Thymus (tissue), 11 donors: ENCODE measurements around the gene TCIRG1. TPM values are rescaled to one million over a fixed set of nuclear protein-coding genes. Genes with fewer than 3 reads are reported as not detected.
A peak's percentile ranks its signal among the peaks of the same experiment; 100 is the strongest.

Experiments
- DNase-seq, 9 donors: peaks; one replicate each; pipeline ENCODE4 v3.0.0-alpha.2; 2013; ENCODE audit warnings: low spot score in 9 of 9, low read depth in 6 of 9, missing footprints in 1 of 9
- H3K27ac ChIP-seq, 2 donors: one replicate each; pipeline ENCODE4 v1.5.1; 2013; ENCODE audit warnings: control low read depth in 1 of 2, low read depth in 1 of 2, low read length in 1 of 2, mild to moderate bottlenecking in 1 of 2, moderate library complexity in 1 of 2
- H3K27me3 ChIP-seq, 2 donors: one replicate each; pipeline ENCODE4 v1.5.1; 2013; ENCODE audit warnings: low read length in 1 of 2; ENCODE audit not compliant: control insufficient read depth in 2 of 2, insufficient read depth in 1 of 2
- H3K36me3 ChIP-seq, 2 donors: one replicate each; pipeline ENCODE4 v1.5.1; 2013; ENCODE audit warnings: low read length in 1 of 2, mild to moderate bottlenecking in 1 of 2, moderate library complexity in 1 of 2; ENCODE audit not compliant: control insufficient read depth in 2 of 2, insufficient read depth in 2 of 2
- H3K4me1 ChIP-seq, 2 donors: one replicate each; pipeline ENCODE4 v1.5.1; 2013; ENCODE audit warnings: low read length in 2 of 2; ENCODE audit not compliant: control insufficient read depth in 2 of 2, insufficient read depth in 2 of 2
- H3K4me3 ChIP-seq, 2 donors: one replicate each; pipeline ENCODE4 v1.5.1; 2013; ENCODE audit warnings: low read length in 2 of 2, control low read depth in 1 of 2, mild to moderate bottlenecking in 1 of 2
- H3K9me3 ChIP-seq, 2 donors: one replicate each; pipeline ENCODE4 v1.5.1; 2013; ENCODE audit warnings: low read length in 1 of 2, mild to moderate bottlenecking in 1 of 2; ENCODE audit not compliant: control insufficient read depth in 2 of 2, insufficient read depth in 1 of 2
- WGBS: extraction: QIAGEN DNeasy Blood & Tissue Kit; methylation state at CpG from one replicate; pipeline ENCODE4 v1.1.7; 2013; 5-methylcytosine and 5-hydroxymethylcytosine counted together
- polyA plus RNA-seq: library from polyadenylated mRNA; stranded (reverse); fragments of 200-250 nt; gene quantifications from one replicate; pipeline ENCODE4 v1.2.3, GENCODE V29; 2013
- total RNA-seq: library from RNA; stranded (reverse); fragments of 120-200 nt; gene quantifications from one replicate; pipeline ENCODE4 v1.2.4, GENCODE V29; 2013
- donor health status: healthy.

TCIRG1 gene
- total and polyA plus RNA-seq, 2 donors = 44.8 to 236 TPM

DNA sequence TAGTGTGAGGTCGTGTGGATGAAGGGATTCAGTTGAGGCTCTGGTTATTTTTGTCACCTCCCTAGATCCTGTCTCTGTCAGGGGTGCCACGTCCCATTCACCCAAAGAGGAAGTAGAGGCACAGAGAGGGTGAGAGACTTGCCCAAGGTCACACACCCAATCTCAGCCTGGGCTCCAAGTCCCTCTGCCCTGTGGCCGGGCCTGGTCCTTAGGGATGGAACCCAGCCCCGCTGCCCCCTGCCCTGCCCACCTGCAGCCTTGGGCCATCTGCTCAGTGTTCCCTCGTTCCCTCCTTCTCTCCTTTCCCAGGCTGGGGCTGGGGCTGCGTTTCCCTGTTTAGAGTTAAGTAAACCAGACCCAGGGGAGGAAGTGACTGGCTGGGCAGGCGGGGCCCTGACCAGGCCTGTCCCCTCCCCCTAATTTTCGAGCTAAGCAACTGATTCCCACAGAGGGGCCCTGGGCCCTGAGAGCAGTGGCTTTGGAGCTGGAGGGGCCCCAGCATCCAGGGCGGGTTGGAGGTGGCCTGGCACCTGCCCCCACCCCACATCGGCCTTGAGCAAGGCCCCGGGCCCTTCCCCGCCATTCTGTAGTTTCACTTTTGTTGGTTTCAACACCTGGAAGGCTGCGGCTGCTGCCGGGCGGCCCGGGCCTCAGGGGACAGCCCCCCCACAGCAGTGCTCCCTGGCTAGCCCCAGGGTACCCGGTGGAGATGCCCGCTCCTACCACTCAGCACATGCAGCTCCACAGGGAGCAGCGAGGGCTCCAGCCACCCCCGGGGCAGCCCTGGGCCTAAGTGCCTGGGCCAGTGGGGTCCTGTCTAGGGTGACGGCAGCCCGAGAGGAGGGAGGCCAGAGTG lies 1.5 kb downstream of the TCIRG1 start:
- peak overlapping the region; percentile 48 to 85 for H3K27ac ChIP-seq
- peak in 4 of 9 donors; percentile 34 to 76 (median 54) for DNase-seq

DNA sequence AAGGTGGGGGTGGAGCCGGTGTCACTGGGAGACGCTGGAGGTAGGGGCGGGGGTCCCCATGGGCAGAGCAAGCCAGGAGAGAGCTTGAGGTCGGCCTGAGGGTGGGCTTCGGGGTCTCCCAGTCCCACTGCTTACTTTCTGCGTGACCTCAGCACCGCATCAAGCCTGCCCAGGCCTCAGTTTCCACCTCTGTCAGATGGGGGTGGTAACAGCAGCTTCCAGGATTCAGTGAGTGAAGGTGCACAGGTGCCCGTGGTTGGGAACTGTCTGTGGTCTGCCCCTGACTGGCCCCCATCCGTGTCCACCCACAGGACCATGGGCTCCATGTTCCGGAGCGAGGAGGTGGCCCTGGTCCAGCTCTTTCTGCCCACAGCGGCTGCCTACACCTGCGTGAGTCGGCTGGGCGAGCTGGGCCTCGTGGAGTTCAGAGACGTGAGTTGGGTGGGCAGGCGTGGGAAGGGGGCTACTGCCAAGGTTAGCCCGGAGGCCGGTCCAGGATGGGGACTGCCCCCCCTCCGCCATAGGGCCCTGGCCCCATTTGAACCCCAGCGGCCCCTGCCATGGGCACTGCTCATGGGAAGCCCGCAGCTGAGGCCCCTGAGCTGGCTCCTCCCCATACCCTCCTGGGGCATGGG lies 2.2 kb downstream of the TCIRG1 start:
- H3K36me3 ChIP-seq = peaks cover 15 to 54% of the 10 kb centered on the region in 2 donors

More for the DNA sequence above, 1.5 kb downstream of the TCIRG1 start:
- peak overlapping the region; percentile 68 for H3K4me3 ChIP-seq
- no peaks in the 10 kb centered on the region for H3K27me3 ChIP-seq
- peaks cover 0 to 4% of the 10 kb centered on the region in 2 donors for H3K9me3 ChIP-seq
- H3K36me3 ChIP-seq = peaks cover 11 to 47% of the 10 kb centered on the region in 2 donors
- 9% methylated on average over 22 of the region's 22 CpGs for WGBS
- peaks cover 17 to 51% of the 10 kb centered on the region in 2 donors for H3K4me1 ChIP-seq

DNA sequence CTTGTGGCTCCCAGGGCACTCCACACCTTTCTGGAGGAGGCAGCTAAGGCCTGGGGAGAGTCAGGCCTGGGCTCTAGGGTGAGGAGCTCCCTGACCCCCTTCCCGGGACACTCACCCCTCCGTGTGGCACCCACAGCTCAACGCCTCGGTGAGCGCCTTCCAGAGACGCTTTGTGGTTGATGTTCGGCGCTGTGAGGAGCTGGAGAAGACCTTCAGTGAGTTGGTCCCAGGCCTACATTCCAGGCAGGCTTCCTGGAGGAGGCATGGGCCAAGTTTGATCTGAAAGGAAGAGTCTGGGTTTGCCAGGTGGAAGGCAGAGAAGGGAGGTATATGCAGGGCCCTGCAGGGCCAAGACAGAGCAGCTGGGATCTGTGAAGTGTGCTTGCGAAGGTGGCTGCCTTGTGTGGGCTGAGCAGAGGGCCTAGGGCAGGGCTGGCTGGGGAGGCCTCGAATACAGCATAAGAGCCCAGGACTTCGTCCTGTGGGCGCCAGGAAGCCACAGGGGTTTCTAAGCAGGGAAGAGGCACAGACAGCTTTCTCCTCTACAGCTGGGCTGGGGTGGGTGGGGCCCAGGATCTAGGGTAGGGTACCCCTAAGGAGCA lies 2.9 kb downstream of the TCIRG1 start:
- peaks cover 17 to 49% of the 10 kb centered on the region in 2 donors for H3K4me1 ChIP-seq
- WGBS = 82% methylated on average over 12 of the region's 12 CpGs

More for the DNA sequence above, 2.2 kb downstream of the TCIRG1 start:
- no peaks in the 10 kb centered on the region for H3K27me3 ChIP-seq
- peaks cover 17 to 51% of the 10 kb centered on the region in 2 donors for H3K4me1 ChIP-seq
- H3K4me3 ChIP-seq = peak overlapping the region; percentile 68
- peaks cover 0 to 4% of the 10 kb centered on the region in 2 donors for H3K9me3 ChIP-seq
- DNase-seq = no peak
- H3K27ac ChIP-seq = peak overlapping the region; percentile 48 to 85
- 85% methylated on average over 23 of the region's 23 CpGs for WGBS

DNA sequence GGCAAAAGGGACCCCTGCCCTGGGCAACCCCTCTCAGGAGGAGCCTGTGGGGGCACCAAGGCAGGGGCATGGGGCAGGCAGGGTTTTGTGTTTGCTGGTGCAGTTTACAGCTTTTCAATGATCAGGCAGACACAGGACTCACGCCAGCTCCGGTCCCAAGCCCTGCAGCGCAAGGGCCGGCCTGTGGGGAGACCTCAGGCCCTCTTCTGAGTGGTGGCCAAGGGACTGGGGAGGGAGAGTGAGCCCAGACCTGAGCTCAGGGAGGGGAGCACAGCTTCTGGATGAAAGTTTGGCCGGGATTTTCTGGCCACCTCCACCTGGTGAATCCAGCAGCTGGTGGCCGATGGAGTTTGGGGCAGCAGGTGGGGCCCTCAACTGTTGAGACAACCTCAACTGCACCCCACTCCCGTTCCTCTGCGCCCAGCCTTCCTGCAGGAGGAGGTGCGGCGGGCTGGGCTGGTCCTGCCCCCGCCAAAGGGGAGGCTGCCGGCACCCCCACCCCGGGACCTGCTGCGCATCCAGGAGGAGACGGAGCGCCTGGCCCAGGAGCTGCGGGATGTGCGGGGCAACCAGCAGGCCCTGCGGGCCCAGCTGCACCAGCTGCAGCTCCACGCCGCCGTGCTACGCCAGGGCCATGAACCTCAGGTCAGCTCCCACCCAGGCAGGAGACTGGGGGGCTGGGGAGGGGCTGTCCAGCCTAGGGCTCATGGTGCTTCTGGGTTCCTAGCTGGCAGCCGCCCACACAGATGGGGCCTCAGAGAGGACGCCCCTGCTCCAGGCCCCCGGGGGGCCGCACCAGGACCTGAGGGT lies 3.6 kb downstream of the TCIRG1 start:
- Histone ChIP-seq H3K4me1 (peaks cover 17 to 43% of the 10 kb centered on the region in 2 donors), H3K27me3 (no peaks in the 10 kb centered on the region), H3K9me3 (peaks cover 0 to 4% of the 10 kb centered on the region in 2 donors), H3K4me3 (no peak overlapping the region), H3K27ac (no peak overlapping the region), H3K36me3 (peaks cover 20 to 50% of the 10 kb centered on the region in 2 donors)
- 98% methylated on average over 27 of the region's 27 CpGs for WGBS
- no peak for DNase-seq

More for the DNA sequence above, 2.9 kb downstream of the TCIRG1 start:
- DNase-seq = no peak
- Histone ChIP-seq H3K9me3 (peaks cover 0 to 4% of the 10 kb centered on the region in 2 donors), H3K27me3 (no peaks in the 10 kb centered on the region), H3K27ac (peak overlapping the region in 1 of 2 donors; percentile 30), H3K4me3 (no peak overlapping the region), H3K36me3 (peaks cover 19 to 49% of the 10 kb centered on the region in 2 donors)

DNA sequence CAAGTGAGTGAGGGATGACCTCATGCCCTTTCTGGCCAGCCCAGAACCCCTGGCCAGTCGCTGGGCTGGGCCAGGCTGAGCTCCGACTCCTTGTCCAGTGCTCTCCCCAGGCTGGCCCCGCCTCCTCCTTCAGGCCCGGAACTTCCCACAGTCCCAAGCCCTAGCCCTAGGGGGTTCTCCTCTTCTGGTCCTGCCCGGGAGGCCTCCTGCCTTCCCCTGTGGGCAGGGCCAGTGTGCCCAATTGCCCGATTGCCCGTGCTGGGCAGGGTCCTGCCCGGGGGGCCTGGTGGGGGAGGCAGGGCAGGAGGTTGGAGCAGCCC lies 4.2 kb downstream of the TCIRG1 start:
- 95% methylated on average over 8 of the region's 8 CpGs for WGBS
- no peaks in the 10 kb centered on the region for H3K27me3 ChIP-seq
- no peak for DNase-seq
- peaks cover 20 to 56% of the 10 kb centered on the region in 2 donors for H3K36me3 ChIP-seq
- peaks cover 0 to 4% of the 10 kb centered on the region in 2 donors for H3K9me3 ChIP-seq
- H3K4me1 ChIP-seq = peaks cover 17 to 38% of the 10 kb centered on the region in 2 donors
- H3K4me3 ChIP-seq = no peak overlapping the region
- H3K27ac ChIP-seq = no peak overlapping the region

DNA sequence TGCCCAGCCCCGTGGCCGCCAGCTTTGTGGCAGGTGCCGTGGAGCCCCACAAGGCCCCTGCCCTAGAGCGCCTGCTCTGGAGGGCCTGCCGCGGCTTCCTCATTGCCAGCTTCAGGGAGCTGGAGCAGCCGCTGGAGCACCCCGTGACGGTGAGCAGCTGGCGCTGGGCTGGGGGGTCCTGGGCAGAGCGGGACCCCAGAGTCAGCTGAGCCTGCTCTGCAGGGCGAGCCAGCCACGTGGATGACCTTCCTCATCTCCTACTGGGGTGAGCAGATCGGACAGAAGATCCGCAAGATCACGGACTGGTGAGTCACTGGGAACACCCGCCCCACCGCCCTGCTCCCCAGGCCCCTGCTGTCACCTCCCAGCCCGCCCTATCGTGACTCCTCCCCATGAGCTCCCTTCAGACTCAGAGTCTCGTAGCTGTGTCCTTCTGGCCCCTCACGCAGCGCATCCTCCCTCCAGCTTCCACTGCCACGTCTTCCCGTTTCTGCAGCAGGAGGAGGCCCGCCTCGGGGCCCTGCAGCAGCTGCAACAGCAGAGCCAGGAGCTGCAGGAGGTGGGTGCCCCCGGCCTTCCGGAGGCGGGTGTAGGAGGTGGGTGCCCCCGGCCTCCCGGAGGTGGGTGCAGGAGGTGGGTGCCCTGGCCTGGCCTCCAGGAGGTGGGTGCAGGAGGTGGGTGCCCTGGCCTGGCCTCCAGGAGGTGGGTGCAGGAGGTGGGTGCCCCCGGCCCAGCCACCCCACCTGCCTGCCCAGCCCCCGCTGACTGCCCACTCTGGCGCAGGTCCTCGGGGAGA lies 4.7 kb downstream of the TCIRG1 start:
- Histone ChIP-seq H3K4me1 (peaks cover 16 to 33% of the 10 kb centered on the region in 2 donors), H3K36me3 (peaks cover 21 to 58% of the 10 kb centered on the region in 2 donors), H3K9me3 (peaks cover 0 to 4% of the 10 kb centered on the region in 2 donors), H3K27ac (no peak overlapping the region), H3K27me3 (no peaks in the 10 kb centered on the region), H3K4me3 (no peak overlapping the region)
- DNase-seq = no peak
- 97% methylated on average over 36 of the region's 36 CpGs for WGBS

DNA sequence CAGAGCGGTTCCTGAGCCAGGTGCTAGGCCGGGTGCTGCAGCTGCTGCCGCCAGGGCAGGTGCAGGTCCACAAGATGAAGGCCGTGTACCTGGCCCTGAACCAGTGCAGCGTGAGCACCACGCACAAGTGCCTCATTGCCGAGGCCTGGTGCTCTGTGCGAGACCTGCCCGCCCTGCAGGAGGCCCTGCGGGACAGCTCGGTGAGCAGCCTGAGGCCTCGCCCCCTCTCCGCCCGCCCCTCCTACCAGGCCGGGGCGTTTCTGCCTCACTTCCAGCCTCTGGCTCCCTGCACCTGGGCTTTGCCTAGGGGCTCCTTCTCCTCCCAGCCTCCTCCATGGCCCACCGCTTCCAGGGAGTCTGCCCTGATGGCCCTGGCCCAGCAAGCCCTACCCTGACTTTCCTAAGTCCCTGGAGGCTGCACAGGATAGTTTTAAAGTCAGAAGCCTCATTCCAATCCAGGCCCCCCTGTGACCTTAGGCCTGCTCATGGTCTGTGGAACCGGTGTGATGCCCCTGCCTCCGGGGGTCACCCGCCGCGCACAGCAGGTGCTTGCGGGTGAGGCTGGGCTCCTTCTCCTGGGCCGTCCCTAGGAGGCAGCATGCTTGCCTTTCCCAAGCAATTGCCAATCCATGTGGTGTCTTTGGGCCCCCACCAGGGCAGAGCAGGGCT lies 5.5 kb downstream of the TCIRG1 start:
- Histone ChIP-seq H3K4me3 (no peak overlapping the region), H3K9me3 (peaks cover 0 to 4% of the 10 kb centered on the region in 2 donors), H3K27ac (no peak overlapping the region), H3K36me3 (peaks cover 28 to 66% of the 10 kb centered on the region in 2 donors), H3K4me1 (peaks cover 10 to 28% of the 10 kb centered on the region in 2 donors), H3K27me3 (no peaks in the 10 kb centered on the region)
- WGBS = 96% methylated on average over 24 of the region's 24 CpGs
- no peak for DNase-seq
